Tibial artery (tissue), 4 donors: Measurements from ENCODE around the gene SEMA5A.

Source experiments
- DNase-seq, 2 donors: peaks; one replicate each; pipeline ENCODE4 v3.0.0-alpha.2; 2019
- H3K27ac ChIP-seq, 2 donors: fragments of 200-600 bp; sonication (generic) in 1 of 2; 1 replicate in 1 of 2; 2 replicates in 1 of 2; pipeline ENCODE4 v1.5.1; 2018 to 2019; ENCODE audit warnings: mild to moderate bottlenecking in 1 of 2
- H3K27me3 ChIP-seq, 2 donors: fragments of 200-600 bp; sonication (generic) in 1 of 2; one replicate each; pipeline versions ENCODE4 v1.5.1 to v1.6.0; 2016 to 2019
- H3K36me3 ChIP-seq, 3 donors: fragments of 200-600 bp; sonication (generic) in 2 of 3; one replicate each; pipeline ENCODE4 v1.5.1; 2016 to 2019; ENCODE audit warnings: mild to moderate bottlenecking in 2 of 3
- H3K4me1 ChIP-seq, 4 donors: fragments of 200-600 bp; sonication (generic) in 2 of 4; 1 replicate in 3 of 4; 2 replicates in 1 of 4; pipeline ENCODE4 v1.5.1; 2016 to 2019
- H3K4me3 ChIP-seq, 2 donors: fragments of 200-600 bp; sonication (generic) in 1 of 2; 1 replicate in 1 of 2; 2 replicates in 1 of 2; pipeline ENCODE4 v1.5.1; 2018 to 2019; ENCODE audit warnings: mild to moderate bottlenecking in 2 of 2
- H3K9me3 ChIP-seq, 3 donors: fragments of 200-600 bp; sonication (generic) in 1 of 3; one replicate each; pipeline ENCODE4 v1.5.1; 2016 to 2019
- intact Hi-C: fragments of 100-400 bp; cut with DNase I; formaldehyde crosslinking; loops from one replicate; pipeline ENCODE4 v1.15.0; 2023; ENCODE audit warnings: low total_unique reads
- TF ChIP-seq, protein P1 (sequence below), 2 experiments: fragments of 200-600 bp in 1 of 2; fragments of 450-650 bp in 1 of 2; IDR thresholded peaks; one replicate each; pipeline ENCODE4 v1.5.1; 2017 to 2019; ENCODE audit warnings: antibody characterized with exemption in 2 of 2, mild to moderate bottlenecking in 1 of 2, moderate library complexity in 1 of 2

Gene SEMA5A

DNA sequence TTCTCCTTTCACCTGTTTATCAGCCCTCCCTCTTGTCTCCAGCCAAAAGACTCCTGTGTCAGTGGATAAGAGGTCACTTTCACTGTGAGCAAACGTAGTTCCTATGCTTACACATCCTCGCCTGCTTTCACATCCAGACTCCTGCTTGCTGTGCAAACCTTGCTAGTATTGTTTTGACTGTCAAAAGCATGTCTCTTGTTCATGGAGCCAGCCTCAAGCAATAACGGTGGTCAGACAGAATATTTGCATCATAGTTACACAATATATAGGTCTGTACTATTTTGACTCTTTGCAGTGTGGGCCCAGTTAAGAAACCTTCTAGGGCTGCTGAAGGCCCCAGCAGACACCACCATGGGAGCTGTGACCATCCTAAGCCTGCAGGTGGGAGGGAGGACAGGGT lies 420.0 kb downstream of the SEMA5A start:
- Histone ChIP-seq H3K4me1 (no peaks in the 10 kb centered on the region), H3K27ac (no peak overlapping the region), H3K27me3 (no peaks in the 10 kb centered on the region), H3K4me3 (no peak overlapping the region), H3K36me3 (no peaks in the 10 kb centered on the region), H3K9me3 (no peaks in the 10 kb centered on the region)
- TF ChIP-seq, protein P1, sequence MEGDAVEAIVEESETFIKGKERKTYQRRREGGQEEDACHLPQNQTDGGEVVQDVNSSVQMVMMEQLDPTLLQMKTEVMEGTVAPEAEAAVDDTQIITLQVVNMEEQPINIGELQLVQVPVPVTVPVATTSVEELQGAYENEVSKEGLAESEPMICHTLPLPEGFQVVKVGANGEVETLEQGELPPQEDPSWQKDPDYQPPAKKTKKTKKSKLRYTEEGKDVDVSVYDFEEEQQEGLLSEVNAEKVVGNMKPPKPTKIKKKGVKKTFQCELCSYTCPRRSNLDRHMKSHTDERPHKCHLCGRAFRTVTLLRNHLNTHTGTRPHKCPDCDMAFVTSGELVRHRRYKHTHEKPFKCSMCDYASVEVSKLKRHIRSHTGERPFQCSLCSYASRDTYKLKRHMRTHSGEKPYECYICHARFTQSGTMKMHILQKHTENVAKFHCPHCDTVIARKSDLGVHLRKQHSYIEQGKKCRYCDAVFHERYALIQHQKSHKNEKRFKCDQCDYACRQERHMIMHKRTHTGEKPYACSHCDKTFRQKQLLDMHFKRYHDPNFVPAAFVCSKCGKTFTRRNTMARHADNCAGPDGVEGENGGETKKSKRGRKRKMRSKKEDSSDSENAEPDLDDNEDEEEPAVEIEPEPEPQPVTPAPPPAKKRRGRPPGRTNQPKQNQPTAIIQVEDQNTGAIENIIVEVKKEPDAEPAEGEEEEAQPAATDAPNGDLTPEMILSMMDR (IDR thresholded peaks at IDR 0.05) = no peak
- intact Hi-C loops = no loop called here
- no peak for DNase-seq

DNA sequence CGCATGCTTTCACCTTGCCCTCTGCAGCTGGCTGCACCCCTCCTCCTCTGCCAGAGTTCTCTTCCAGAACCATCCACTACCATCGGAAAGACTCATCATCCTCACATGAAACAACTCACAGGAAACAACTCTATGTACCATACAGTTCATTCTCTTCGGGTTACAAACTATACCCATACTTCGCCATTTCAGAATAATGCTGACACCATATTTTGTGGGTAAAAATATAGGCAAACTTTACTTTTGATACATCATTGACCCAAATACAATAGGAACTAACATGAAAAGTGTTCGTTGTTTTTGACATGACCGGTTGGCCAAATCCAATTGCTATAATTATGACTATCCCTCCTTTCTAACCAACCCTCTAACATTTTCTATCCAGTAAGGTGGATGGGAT lies 421.0 kb downstream of the SEMA5A start:
- H3K9me3 ChIP-seq = no peaks in the 10 kb centered on the region
- no peak for DNase-seq
- H3K4me1 ChIP-seq = no peaks in the 10 kb centered on the region
- H3K27me3 ChIP-seq = no peaks in the 10 kb centered on the region
- TF ChIP-seq, protein P1 (IDR thresholded peaks at IDR 0.05) = no peak
- no peak overlapping the region for H3K27ac ChIP-seq
- H3K4me3 ChIP-seq = no peak overlapping the region
- intact Hi-C loops = no loop called here
- H3K36me3 ChIP-seq = no peaks in the 10 kb centered on the region

GRCh38 chr5:9124071-9124470 lies 421.8 kb downstream of the SEMA5A start:
- intact Hi-C loops = no loop called here
- Histone ChIP-seq H3K36me3 (peaks cover 0 to 2% (median 0%) of the 10 kb centered on the region in 3 donors), H3K27ac (no peak overlapping the region), H3K4me1 (no peaks in the 10 kb centered on the region), H3K27me3 (no peaks in the 10 kb centered on the region), H3K4me3 (no peak overlapping the region), H3K9me3 (no peaks in the 10 kb centered on the region)
- TF ChIP-seq, protein P1 (IDR thresholded peaks at IDR 0.05) = no peak
- DNase-seq = no peak

- Histone ChIP-seq H3K27me3 (no peaks in the 10 kb centered on the region), H3K4me3 (no peak overlapping the region), H3K4me1 (no peaks in the 10 kb centered on the region), H3K27ac (no peak overlapping the region), H3K36me3 (peaks cover 0 to 7% (median 0%) of the 10 kb centered on the region in 3 donors), H3K9me3 (no peaks in the 10 kb centered on the region)
- DNase-seq = no peak
- intact Hi-C loops = no loop called here
- TF ChIP-seq, protein P1 (IDR thresholded peaks at IDR 0.05) = no peak
Observed at GRCh38 chr5:9122528-9122927, 423.3 kb downstream of the SEMA5A start.

DNA sequence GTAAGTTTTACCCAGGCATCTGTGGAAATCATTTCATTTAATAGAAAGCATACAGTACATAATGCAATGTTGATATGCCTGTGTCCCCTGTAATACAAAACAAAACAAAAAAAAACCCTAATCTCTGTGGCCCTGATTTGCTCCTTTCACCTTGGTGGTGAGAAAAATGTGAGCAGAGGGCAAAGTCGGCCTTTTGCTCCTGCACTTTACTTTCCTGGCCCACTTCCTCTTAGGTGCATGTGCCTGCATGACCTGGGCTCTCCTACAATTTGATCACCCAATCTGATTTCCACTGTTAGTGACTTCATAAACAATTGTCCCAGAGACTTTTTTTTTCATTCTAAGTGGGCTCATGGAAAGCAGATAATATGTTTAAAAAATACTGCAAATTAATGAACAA lies 424.3 kb downstream of the SEMA5A start:
- H3K4me3 ChIP-seq = no peak overlapping the region
- H3K27me3 ChIP-seq = no peaks in the 10 kb centered on the region
- TF ChIP-seq, protein P1 (IDR thresholded peaks at IDR 0.05) = no peak
- no peak overlapping the region for H3K27ac ChIP-seq
- no peaks in the 10 kb centered on the region for H3K4me1 ChIP-seq
- H3K36me3 ChIP-seq = peaks cover 0 to 7% (median 0%) of the 10 kb centered on the region in 3 donors
- no peaks in the 10 kb centered on the region for H3K9me3 ChIP-seq
- no peak for DNase-seq
- intact Hi-C loops = no loop called here

- no peak for DNase-seq
- intact Hi-C loops = no loop called here
- Histone ChIP-seq H3K36me3 (peaks cover 0 to 14% (median 0%) of the 10 kb centered on the region in 3 donors), H3K27ac (no peak overlapping the region), H3K27me3 (no peaks in the 10 kb centered on the region), H3K4me1 (no peaks in the 10 kb centered on the region), H3K9me3 (peaks cover 0 to 5% (median 0%) of the 10 kb centered on the region in 3 donors), H3K4me3 (no peak overlapping the region)
- TF ChIP-seq, protein P1 (IDR thresholded peaks at IDR 0.05) = no peak
Observed at GRCh38 chr5:9118852-9119251, 427.0 kb downstream of the SEMA5A start.
